Stimulated activated CD4-positive, alpha-beta T cell treated with anti-CD3 and anti-CD28 coated beads, Interleukin-1b, Interleukin-23, amount 100 ng/mL, for 24 hours (primary cell): ENCODE measurements around the gene NLRP3.

Source experiments
- DNase-seq, 4 experiments: peaks; one replicate each; pipeline ENCODE4 v3.0.0-alpha.2; 2020; ENCODE audit warnings: low read depth in 4 of 4, low spot score in 1 of 4

NLRP3 gene

GRCh38 chr1:247435759-247436147 is 19.8 kb downstream of the NLRP3 start:
- DNase-seq, result no peak

- no peak for DNase-seq
These were observed 21.9 kb downstream of the NLRP3 start for GRCh38 chr1:247437551-247438505.

GRCh38 chr1:247440001-247440620 is 24.1 kb downstream of the NLRP3 start:
- DNase-seq, result no peak

GRCh38 chr1:247441606-247442005 is 25.6 kb downstream of the NLRP3 start:
- no peak for DNase-seq

GRCh38 chr1:247442164-247442563 is 26.2 kb downstream of the NLRP3 start:
- no peak for DNase-seq

GRCh38 chr1:247443641-247444040 is 27.7 kb downstream of the NLRP3 start:
- no peak for DNase-seq

- DNase-seq, result no peak
These were observed 28.6 kb downstream of the NLRP3 start for GRCh38 chr1:247444571-247444970.

- DNase-seq, result no peak
These were observed 29.8 kb downstream of the NLRP3 start for GRCh38 chr1:247445526-247446356.

GRCh38 chr1:247447162-247447909 is 31.4 kb downstream of the NLRP3 start:
- no peak for DNase-seq

- DNase-seq, result peak in 1 of 4 experiments; percentile 8
These were observed 32.3 kb downstream of the NLRP3 start for GRCh38 chr1:247448107-247448791.

GRCh38 chr1:247451388-247452010 is 35.5 kb downstream of the NLRP3 start:
- no peak for DNase-seq

GRCh38 chr1:247452447-247453039 is 36.6 kb downstream of the NLRP3 start:
- DNase-seq, result no peak

- DNase-seq, result no peak
These were observed 37.3 kb downstream of the NLRP3 start for GRCh38 chr1:247453245-247453644.

- DNase-seq, result no peak
These were observed 38.0 kb downstream of the NLRP3 start for GRCh38 chr1:247453997-247454396.

GRCh38 chr1:247456021-247456420 is 40.0 kb downstream of the NLRP3 start:
- no peak for DNase-seq

- no peak for DNase-seq
These were observed 41.1 kb downstream of the NLRP3 start for GRCh38 chr1:247456914-247457639.

- no peak for DNase-seq
These were observed 43.5 kb downstream of the NLRP3 start for GRCh38 chr1:247459507-247459906.

GRCh38 chr1:247465796-247466195 is 49.8 kb downstream of the NLRP3 start:
- no peak for DNase-seq

- no peak for DNase-seq
These were observed 51.2 kb downstream of the NLRP3 start for GRCh38 chr1:247467129-247467528.
